Ishikawa (cell line): ENCODE results near the gene TRAPPC12.

Experiments used
- CEBPB ChIP-seq: IDR thresholded peaks from 2 replicates; pipeline ENCODE4 v1.6.1; 2012
- EGR1 ChIP-seq: IDR thresholded peaks from 2 replicates; pipeline ENCODE4 v1.6.1; 2012
- FOXM1 ChIP-seq: IDR thresholded peaks from 2 replicates; pipeline ENCODE4 v1.6.1; 2012; ENCODE audit warnings: low read depth, borderline replicate concordance
- NFIC ChIP-seq: IDR thresholded peaks from 2 replicates; pipeline ENCODE4 v1.6.1; 2012
- RAD21 ChIP-seq: IDR thresholded peaks from 2 replicates; pipeline ENCODE4 v1.6.1; 2012; ENCODE audit warnings: low read depth
- TAF1 ChIP-seq: IDR thresholded peaks from 2 replicates; pipeline ENCODE4 v1.6.1; 2012; ENCODE audit warnings: low read depth, mild to moderate bottlenecking
- TCF12 ChIP-seq: IDR thresholded peaks from 2 replicates; pipeline ENCODE4 v1.6.1; 2012; ENCODE audit warnings: low read depth
- ZBTB7A ChIP-seq: IDR thresholded peaks from 2 replicates; pipeline ENCODE4 v1.6.1; 2012; ENCODE audit warnings: low read depth
- TF ChIP-seq, protein P1 (sequence below): IDR thresholded peaks from 2 replicates; pipeline ENCODE4 v1.6.1; 2012

DNA sequence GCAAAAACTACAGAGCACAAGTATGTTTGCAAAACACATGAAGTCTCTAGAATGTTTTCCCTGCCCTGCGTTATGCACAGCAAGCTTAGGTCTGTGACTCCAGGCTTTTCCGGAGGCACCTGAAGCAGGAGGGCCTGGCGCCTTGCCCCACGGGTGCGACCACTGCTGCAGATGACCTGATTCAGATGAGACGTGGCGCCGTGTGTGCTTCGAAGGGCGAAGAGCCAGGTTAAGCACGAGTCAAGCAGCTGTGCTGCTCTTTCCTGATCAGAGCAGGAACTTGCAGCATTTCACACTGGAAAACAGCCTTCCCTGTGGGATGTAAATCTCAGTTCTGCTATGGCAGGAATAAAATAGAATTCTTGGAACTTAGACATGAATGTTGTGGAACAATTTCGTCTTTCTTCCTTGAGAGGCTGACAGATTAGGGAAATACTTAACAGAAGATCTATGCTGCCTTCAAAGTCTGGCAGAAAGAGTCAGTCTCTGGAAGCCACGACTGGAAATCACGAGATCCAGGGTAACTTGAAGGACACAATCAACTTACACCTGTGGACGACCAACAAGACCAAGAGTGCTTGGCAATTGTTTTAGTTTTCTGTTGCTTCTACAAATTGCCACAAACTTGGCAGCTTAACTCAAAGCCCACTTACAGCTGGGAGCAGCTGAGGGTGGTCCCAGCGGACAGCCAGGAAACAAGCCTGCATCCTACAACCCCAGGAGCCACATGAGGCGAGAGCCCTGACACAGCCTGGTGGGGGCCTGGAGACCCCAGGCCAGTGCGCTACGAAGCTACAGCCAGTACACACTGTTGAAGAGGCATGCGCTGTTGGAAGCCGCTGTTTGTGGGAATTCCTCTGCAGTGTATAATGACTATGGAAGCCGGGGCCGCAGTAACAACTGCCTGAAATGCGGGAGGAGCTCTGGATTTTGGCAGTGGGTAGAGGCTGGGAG is 44.8 kb upstream of the TRAPPC12 start:
- TF ChIP-seq TCF12 = no peak
- TF ChIP-seq CEBPB = no peak
- TF ChIP-seq, protein P1, sequence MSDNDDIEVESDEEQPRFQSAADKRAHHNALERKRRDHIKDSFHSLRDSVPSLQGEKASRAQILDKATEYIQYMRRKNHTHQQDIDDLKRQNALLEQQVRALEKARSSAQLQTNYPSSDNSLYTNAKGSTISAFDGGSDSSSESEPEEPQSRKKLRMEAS = no peak
- no peak for TF ChIP-seq ZBTB7A
- TF ChIP-seq EGR1 = no peak
- TF ChIP-seq TAF1 = no peak
- TF ChIP-seq NFIC = no peak
- no peak for TF ChIP-seq RAD21
- no peak for TF ChIP-seq FOXM1
